Inflammatory macrophage treated with lipopolysaccharide for 4 hours (primary cell): ENCODE results near the gene ASB5.

Experiments used
- DNase-seq: peaks from one replicate; pipeline ENCODE4 v3.0.0-alpha.2; 2020

ASB5 gene

GRCh38 chr4:176277162-176277904 lies 8.3 kb upstream of the ASB5 start:
- peak; percentile 6 for DNase-seq

GRCh38 chr4:176276710-176277109 lies 7.7 kb upstream of the ASB5 start:
- no peak for DNase-seq

GRCh38 chr4:176274441-176274840 lies 5.4 kb upstream of the ASB5 start:
- DNase-seq: no peak

- DNase-seq: no peak
Observed at GRCh38 chr4:176273736-176274135, 4.7 kb upstream of the ASB5 start.

GRCh38 chr4:176272799-176273198 lies 3.8 kb upstream of the ASB5 start:
- DNase-seq: no peak

- DNase-seq: peak; percentile 37
Observed at GRCh38 chr4:176271749-176272148, 2.7 kb upstream of the ASB5 start.

- DNase-seq: peak; percentile 19
Observed at GRCh38 chr4:176270669-176271068, 1.6 kb upstream of the ASB5 start.

GRCh38 chr4:176266026-176266425 lies 3.0 kb downstream of the ASB5 start:
- DNase-seq: no peak

- no peak for DNase-seq
Observed at GRCh38 chr4:176262243-176262642, 6.8 kb downstream of the ASB5 start.

- no peak for DNase-seq
Observed at GRCh38 chr4:176261481-176261880, 7.5 kb downstream of the ASB5 start.

- no peak for DNase-seq
Observed at GRCh38 chr4:176261018-176261417, 8.0 kb downstream of the ASB5 start.

GRCh38 chr4:176259330-176260090 lies 9.5 kb downstream of the ASB5 start:
- no peak for DNase-seq

GRCh38 chr4:176258135-176258534 lies 10.9 kb downstream of the ASB5 start:
- DNase-seq: no peak

- DNase-seq: no peak
Observed at GRCh38 chr4:176256921-176257320, 12.1 kb downstream of the ASB5 start.

GRCh38 chr4:176242764-176243347 lies 26.2 kb downstream of the ASB5 start:
- DNase-seq: no peak

- DNase-seq: no peak
Observed at GRCh38 chr4:176241703-176242102, 27.3 kb downstream of the ASB5 start.

- DNase-seq: no peak
Observed at GRCh38 chr4:176238826-176239225, 30.2 kb downstream of the ASB5 start.

- DNase-seq: no peak
Observed at GRCh38 chr4:176238157-176238610, 30.8 kb downstream of the ASB5 start.

- DNase-seq: no peak
Observed at GRCh38 chr4:176236946-176237345, 32.1 kb downstream of the ASB5 start.

- DNase-seq: no peak
Observed at GRCh38 chr4:176230836-176231235, 38.2 kb downstream of the ASB5 start.

- DNase-seq: no peak
Observed at GRCh38 chr4:176229645-176230044, 39.4 kb downstream of the ASB5 start.

- DNase-seq: no peak
Observed at GRCh38 chr4:176226736-176227135, 42.3 kb downstream of the ASB5 start.

- DNase-seq: no peak
Observed at GRCh38 chr4:176223561-176223960, 45.5 kb downstream of the ASB5 start.

GRCh38 chr4:176222149-176222548 lies 46.9 kb downstream of the ASB5 start:
- no peak for DNase-seq
